ENCODE measurements around the gene SNX8. TPM values are rescaled to one million over a fixed set of nuclear protein-coding genes. Genes with fewer than 3 reads are reported as not detected.

SNX8 gene, protein sequence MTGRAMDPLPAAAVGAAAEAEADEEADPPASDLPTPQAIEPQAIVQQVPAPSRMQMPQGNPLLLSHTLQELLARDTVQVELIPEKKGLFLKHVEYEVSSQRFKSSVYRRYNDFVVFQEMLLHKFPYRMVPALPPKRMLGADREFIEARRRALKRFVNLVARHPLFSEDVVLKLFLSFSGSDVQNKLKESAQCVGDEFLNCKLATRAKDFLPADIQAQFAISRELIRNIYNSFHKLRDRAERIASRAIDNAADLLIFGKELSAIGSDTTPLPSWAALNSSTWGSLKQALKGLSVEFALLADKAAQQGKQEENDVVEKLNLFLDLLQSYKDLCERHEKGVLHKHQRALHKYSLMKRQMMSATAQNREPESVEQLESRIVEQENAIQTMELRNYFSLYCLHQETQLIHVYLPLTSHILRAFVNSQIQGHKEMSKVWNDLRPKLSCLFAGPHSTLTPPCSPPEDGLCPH
- 8.5 and 9.1 TPM in 2 replicates for total RNA-seq

DNA sequence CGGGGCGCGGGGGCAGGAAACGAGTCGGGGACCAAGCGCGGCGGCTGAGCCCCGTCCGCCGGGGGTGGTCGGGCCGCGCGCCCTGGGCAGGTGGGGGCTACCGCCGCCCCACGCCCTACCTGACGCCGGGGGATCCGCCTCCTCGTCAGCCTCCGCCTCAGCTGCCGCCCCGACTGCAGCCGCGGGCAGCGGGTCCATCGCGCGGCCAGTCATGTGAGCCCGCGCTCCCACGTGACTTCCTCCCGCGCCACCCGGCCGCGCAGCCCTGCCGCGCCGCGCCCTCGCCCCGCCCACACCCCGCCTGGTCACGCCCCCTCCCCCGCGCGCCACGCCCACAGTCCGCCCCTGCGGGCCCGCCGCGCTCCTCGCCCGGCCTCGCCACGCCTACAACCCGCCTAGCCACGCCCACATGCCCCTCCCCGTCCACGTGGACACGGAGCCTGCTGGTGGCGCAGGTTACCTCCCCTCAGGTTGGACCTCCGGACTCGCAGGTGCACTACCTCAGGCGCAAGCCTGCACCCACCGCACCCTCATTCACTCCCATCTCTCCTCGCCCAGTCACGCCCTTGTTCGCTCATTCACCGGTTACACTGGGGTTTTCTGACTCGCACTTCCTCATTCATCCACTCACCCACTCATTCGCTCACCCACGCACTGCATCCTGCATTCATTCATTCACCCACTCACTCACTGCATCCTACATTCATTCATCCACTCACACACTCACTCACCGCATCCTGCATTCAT, at the start of gene SNX8:
Gene SNX8, minus strand, starts transcription at position 233 of the 747 bp plus-strand sequence. Its CDS starts 20 bp downstream, at position 213.

DNA sequence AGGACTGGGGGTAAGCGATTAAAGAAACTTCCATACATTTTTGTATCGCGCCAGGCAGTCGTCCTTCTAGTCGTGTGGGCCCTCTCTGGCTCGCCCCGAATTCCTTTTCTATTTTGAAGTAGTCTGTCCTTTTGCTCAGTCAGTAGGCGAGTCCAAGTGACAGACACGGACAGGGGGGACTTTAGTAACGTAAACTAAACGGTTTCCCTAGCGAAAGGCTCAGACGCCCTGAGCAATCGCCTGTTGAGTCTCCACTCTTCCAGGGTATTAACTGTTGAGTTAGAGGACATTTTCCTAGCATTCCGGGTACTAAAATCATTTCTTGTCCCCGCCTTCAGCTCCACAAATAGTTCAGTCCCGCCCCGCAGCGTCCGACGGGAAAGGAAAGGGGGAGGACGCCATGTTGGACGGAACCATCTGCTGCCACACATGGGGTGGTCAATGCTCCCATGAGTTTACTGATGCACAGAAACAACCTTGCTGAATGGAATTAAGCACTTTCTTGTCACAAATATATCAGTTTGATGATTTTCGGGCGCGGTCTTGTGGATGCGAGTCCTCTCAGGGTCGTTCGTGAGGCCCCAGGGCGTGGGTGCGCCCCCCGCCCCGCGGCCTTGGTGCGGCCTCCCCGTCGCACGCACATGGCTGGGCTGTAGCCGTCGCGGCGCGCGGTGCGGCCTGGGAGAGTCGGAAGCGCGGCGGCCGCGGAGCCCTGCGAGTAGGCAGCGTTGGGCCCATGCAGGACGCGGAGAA, 40.1 kb upstream of the SNX8 start, which contains the start of gene EIF3B:
Gene EIF3B, plus strand, starts transcription at position 642 of the 753 bp plus-strand sequence. Its CDS starts 95 bp downstream, at position 737.

DNA sequence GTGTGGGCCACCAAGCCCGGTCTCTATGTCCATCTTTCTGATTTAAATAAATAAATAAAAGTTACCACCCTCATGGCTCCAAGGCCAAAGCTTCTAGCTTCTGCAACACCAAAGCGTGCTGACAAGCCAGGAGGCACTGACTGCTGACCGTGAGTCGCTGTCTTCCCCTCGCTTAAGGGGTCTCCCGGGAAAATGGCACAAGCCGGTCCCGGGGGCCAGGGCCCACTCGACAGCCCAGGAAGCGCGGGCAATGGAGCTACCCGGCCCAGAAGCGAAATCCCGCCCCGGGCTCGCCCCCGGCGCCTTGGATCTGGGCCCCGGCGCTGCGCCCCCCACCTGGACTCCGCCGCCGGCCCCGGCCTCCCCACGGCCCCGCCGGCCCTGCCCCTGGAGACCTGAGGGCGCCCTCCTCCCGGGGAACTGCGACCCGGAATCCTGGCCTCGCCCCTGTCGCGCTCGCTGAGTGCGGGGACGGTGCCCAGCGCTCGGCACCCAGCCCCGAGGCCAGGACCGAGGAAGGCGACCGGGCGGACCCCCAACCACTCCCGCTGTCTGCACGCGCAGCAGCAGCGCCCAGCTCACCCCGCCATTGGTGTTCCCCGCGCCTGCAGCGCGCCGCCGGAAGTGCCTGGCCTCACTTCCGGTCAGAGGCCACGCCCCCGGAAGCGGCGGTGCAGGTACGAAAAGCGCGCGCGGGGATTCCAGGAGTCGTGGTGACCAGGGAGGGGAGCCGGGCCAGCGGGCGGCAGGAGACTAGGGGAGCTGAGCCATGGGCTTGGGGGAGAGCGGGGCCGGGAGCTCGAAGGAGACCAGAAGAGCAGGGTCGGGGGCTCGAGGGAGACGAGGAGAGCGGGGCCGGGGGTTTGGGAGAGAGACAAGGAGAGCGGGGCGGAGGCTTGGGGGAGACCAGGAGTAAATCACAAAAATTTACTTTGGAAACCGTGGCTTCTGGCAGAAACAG, 72.4 kb downstream of the SNX8 start, which contains the start of the genes MRM2 and NUDT1:
Gene MRM2, minus strand, starts transcription at position 626 of the 961 bp plus-strand sequence. Its CDS starts 36 bp downstream, at position 590.
Gene NUDT1, plus strand, starts transcription at position 647 of the 961 bp plus-strand sequence. CDS start 2,349 bp downstream, outside the sequence.

DNA sequence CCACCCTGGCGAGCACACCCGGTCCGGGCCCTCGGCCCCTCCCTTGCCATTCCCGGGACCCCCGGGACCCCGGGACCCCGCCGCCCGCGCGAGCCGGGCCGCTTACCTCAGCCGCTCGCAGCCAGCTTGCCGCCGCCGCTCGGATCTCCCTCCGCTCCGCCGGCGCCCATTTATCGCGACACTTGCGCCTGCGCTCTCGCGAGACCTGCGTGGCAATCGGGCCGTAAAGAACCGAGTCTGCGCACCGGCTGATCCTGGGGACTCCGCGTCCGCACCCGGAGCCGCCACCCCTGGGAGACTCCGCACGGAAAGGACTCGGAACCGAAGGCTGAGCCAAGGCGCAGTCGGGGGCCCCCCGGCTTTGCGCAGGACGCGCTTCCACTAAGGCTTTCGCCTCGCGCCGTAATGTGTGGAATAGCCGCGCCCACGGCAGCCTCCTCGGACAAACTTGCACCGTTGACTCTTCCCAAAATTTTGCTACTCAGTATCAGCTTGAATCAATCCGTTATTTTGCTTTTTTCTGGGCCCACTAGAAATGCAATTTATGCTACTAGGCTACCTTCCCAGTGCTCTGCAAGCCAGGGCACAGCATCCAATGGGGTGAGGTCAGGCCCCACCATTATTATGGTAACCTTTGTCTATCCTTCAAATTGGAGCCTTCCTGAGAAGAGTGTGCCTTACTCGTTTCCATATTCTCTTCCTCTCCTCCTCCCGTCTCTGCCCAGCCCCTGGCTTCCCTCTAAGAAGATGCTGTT, 81.3 kb downstream of the SNX8 start, which contains the start of gene MAD1L1:
Gene MAD1L1, minus strand, starts transcription at position 180 of the 755 bp plus-strand sequence. CDS start 2,812 bp downstream, outside the sequence.

Other genes with a start within 250 kb of the SNX8 start
- gene MAD1L1, start 81.5 kb downstream of the SNX8 start, total RNA-seq: 38.6 and 38.8 TPM in 2 replicates
- 16.5 and 38.4 TPM in 2 replicates for gene MRM2, start 72.2 kb downstream of the SNX8 start, total RNA-seq
- 57.8 and 99.3 TPM in 2 replicates for gene NUDT1, start 72.2 kb downstream of the SNX8 start, total RNA-seq
- gene EIF3B, start 40.4 kb upstream of the SNX8 start, total RNA-seq: 121 and 183 TPM in 2 replicates
- 3.2 and 4.7 TPM in 2 replicates for gene CHST12, start 89.2 kb upstream of the SNX8 start, total RNA-seq
- not detected in 2 replicates for gene GRIFIN, start 162.0 kb upstream of the SNX8 start, total RNA-seq
- gene LFNG, start 205.3 kb upstream of the SNX8 start, total RNA-seq: 11.9 and 30.1 TPM in 2 replicates
- 39.7 and 50.8 TPM in 2 replicates for gene BRAT1, start 241.1 kb upstream of the SNX8 start, total RNA-seq
- 11.1 and 11.2 TPM in 2 replicates for gene IQCE, start 244.5 kb upstream of the SNX8 start, total RNA-seq